Mesothelial cell of epicardium (in vitro differentiated cells): Measurements from ENCODE around the gene CEP164. TPM values are rescaled to one million over a fixed set of nuclear protein-coding genes. Genes with fewer than 3 reads are reported as not detected.

Source experiments
- DNase-seq, 2 experiments: peaks; one replicate each; pipeline ENCODE4 v3.0.0; 2021; ENCODE audit warnings: low spot score in 2 of 2; ENCODE audit not compliant: unreplicated experiment in 2 of 2
- H3K27ac Mint-ChIP-seq: 2 replicates; pipeline ENCODE4 v1.8.0; 2021; ENCODE audit warnings: mixed read lengths
- H3K27me3 Mint-ChIP-seq: 2 replicates; pipeline ENCODE4 v1.8.0; 2021; ENCODE audit warnings: low read depth, mixed read lengths
- H3K36me3 Mint-ChIP-seq: 2 replicates; pipeline ENCODE4 v1.8.0; 2021; ENCODE audit warnings: mixed read lengths
- H3K4me1 Mint-ChIP-seq: 2 replicates; pipeline ENCODE4 v1.8.0; 2021; ENCODE audit warnings: mixed read lengths
- H3K4me3 Mint-ChIP-seq: 2 replicates; pipeline ENCODE4 v1.8.0; 2021; ENCODE audit warnings: mild to moderate bottlenecking, moderate library complexity, mixed read lengths
- H3K9me3 Mint-ChIP-seq: 2 replicates; pipeline ENCODE4 v1.8.0; 2021; ENCODE audit warnings: mixed read lengths
- CTCF ChIP-seq: fragments of 200-600 bp; sonication (generic); IDR thresholded peaks from one replicate; pipeline ENCODE4 v1.5.0; 2021; ENCODE audit warnings: antibody characterized with exemption; ENCODE audit not compliant: unreplicated experiment
- total RNA-seq: library from RNA; stranded (reverse); gene quantifications from 3 replicates; pipeline ENCODE4 v1.2.1, GENCODE V29; 2021

The CEP164 gene
- total RNA-seq, 1 donor from 2014 or later = 51.1 TPM

GRCh38 chr11:117428856-117429229, 101.2 kb downstream of the CEP164 start:
- Mint-ChIP-seq H3K36me3 (no peaks in the 10 kb centered on the region), H3K4me3 (no peak overlapping the region), H3K9me3 (no peaks in the 10 kb centered on the region), H3K27ac (no peak overlapping the region), H3K27me3 (peaks cover 55% of the 10 kb centered on the region), H3K4me1 (peaks cover 8% of the 10 kb centered on the region)
- no peak for DNase-seq
- TF ChIP-seq CTCF = no peak

- Mint-ChIP-seq H3K4me1 (peaks cover 8% of the 10 kb centered on the region), H3K36me3 (no peaks in the 10 kb centered on the region), H3K4me3 (no peak overlapping the region), H3K27me3 (peaks cover 46% of the 10 kb centered on the region), H3K9me3 (no peaks in the 10 kb centered on the region), H3K27ac (no peak overlapping the region)
- no peak for TF ChIP-seq CTCF
- DNase-seq = no peak
Measured at GRCh38 chr11:117430293-117430955, 102.8 kb downstream of the CEP164 start.

GRCh38 chr11:117431436-117431835, 103.8 kb downstream of the CEP164 start:
- Mint-ChIP-seq H3K4me3 (no peak overlapping the region), H3K27me3 (peaks cover 36% of the 10 kb centered on the region), H3K27ac (no peak overlapping the region), H3K36me3 (no peaks in the 10 kb centered on the region), H3K4me1 (peaks cover 8% of the 10 kb centered on the region), H3K9me3 (no peaks in the 10 kb centered on the region)
- TF ChIP-seq CTCF = no peak
- DNase-seq = no peak

- no peaks in the 10 kb centered on the region for H3K9me3 Mint-ChIP-seq
- peaks cover 23% of the 10 kb centered on the region for H3K27me3 Mint-ChIP-seq
- no peaks in the 10 kb centered on the region for H3K36me3 Mint-ChIP-seq
- no peak for TF ChIP-seq CTCF
- H3K27ac Mint-ChIP-seq = no peak overlapping the region
- no peak overlapping the region for H3K4me3 Mint-ChIP-seq
- H3K4me1 Mint-ChIP-seq = no peaks in the 10 kb centered on the region
- no peak for DNase-seq
Measured at GRCh38 chr11:117433717-117434116, 106.1 kb downstream of the CEP164 start.

- H3K27me3 Mint-ChIP-seq = peaks cover 28% of the 10 kb centered on the region
- H3K4me3 Mint-ChIP-seq = no peak overlapping the region
- no peaks in the 10 kb centered on the region for H3K4me1 Mint-ChIP-seq
- TF ChIP-seq CTCF = no peak
- H3K27ac Mint-ChIP-seq = no peak overlapping the region
- no peaks in the 10 kb centered on the region for H3K9me3 Mint-ChIP-seq
- DNase-seq = no peak
- H3K36me3 Mint-ChIP-seq = no peaks in the 10 kb centered on the region
Measured at GRCh38 chr11:117434481-117434880, 106.8 kb downstream of the CEP164 start.

- no peak for DNase-seq
- TF ChIP-seq CTCF = no peak
- Mint-ChIP-seq H3K4me3 (no peak overlapping the region), H3K4me1 (no peaks in the 10 kb centered on the region), H3K27me3 (peaks cover 36% of the 10 kb centered on the region), H3K27ac (no peak overlapping the region), H3K36me3 (no peaks in the 10 kb centered on the region), H3K9me3 (no peaks in the 10 kb centered on the region)
Measured at GRCh38 chr11:117435326-117435725, 107.7 kb downstream of the CEP164 start.
